ENCODE data around the gene FAM193A. TPM values are rescaled to one million over a fixed set of nuclear protein-coding genes. Genes with fewer than 3 reads are reported as not detected.
A peak's percentile ranks its signal among the peaks of the same experiment; 100 is the strongest.

Gene FAM193A
- total RNA-seq, 1 experiment from 2014 or later = 38.8 TPM

DNA sequence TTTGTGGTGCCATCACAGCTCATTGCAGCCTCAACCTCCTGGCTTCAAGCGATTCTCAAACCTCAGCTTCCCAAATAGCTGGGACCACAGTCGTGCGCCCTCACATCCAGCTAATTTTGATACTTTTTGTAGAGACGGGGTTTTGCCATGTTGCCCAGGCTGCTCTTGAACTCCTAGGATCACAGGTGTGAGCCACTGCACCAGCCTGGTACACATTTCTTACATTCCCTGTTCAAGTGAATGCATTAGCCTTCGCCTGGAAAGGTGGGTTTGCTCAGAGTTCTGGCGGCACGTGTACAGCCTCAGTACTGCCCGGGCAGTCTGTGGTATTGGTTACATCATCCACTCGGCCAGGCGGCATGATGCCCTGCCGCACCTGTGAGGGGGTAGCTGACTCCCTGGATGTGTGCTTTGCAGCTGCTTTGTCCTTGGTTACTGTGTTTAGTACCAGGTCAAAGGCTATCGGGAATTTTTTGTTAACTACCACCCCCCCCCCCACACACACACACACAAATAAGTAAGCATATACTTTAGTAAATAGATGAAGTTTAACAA lies 162.6 kb downstream of the FAM193A start:
- no peaks in the 10 kb centered on the region for H3K9me3 ChIP-seq (ENCODE audit: low read length)
- no peak overlapping the region for H3K4me2 ChIP-seq (ENCODE audit: low read depth, low read length, poor library complexity, severe bottlenecking)
- H3K9me2 ChIP-seq (replicated peaks; ENCODE audit: insufficient read depth, low read length) = no peaks in the 10 kb centered on the region
- no peaks in the 10 kb centered on the region for H4K20me1 ChIP-seq (ENCODE audit: insufficient read depth, low read depth, low read length)
- peaks cover 27% of the 10 kb centered on the region for H3K79me2 ChIP-seq (ENCODE audit: low read length)
- no peak for DNase-seq
- peaks cover 44% of the 10 kb centered on the region for H3K4me1 ChIP-seq (ENCODE audit: low read length)
- peaks cover 27% of the 10 kb centered on the region for H3K36me3 ChIP-seq (ENCODE audit: insufficient read depth, low read length)
- H3K27me3 ChIP-seq (ENCODE audit: low read length) = no peaks in the 10 kb centered on the region
- H3K9ac ChIP-seq (ENCODE audit: low read length) = no peak overlapping the region
- no peak overlapping the region for H2AFZ ChIP-seq (ENCODE audit: low read length)
- H3K27ac ChIP-seq (ENCODE audit: low read length) = peak overlapping the region; percentile 100; the same call in 1 of the 2 replicates
- no peak overlapping the region for H3K4me3 ChIP-seq (ENCODE audit: low read length)

DNA sequence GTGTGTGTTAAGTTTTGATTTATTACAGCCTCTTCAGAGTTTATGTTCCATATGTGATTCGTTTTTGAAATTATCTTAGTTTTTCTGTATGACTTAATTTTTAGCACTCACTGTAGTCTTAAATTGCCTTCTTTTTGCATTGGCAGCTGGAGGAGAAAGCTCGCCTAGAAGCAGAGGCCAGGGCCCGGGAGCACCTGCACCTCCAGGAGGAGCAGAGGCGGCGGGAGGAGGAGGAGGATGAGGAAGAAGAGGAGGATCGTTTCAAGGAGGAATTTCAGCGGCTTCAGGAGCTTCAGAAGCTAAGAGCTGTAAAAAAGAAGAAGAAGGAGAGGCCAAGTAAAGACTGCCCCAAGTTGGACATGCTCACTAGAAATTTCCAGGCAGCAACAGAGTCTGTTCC lies 163.1 kb downstream of the FAM193A start:
- H3K4me1 ChIP-seq (ENCODE audit: low read length) = peaks cover 39% of the 10 kb centered on the region
- no peak overlapping the region for H3K4me3 ChIP-seq (ENCODE audit: low read length)
- H3K36me3 ChIP-seq (ENCODE audit: insufficient read depth, low read length) = peaks cover 27% of the 10 kb centered on the region

DNA sequence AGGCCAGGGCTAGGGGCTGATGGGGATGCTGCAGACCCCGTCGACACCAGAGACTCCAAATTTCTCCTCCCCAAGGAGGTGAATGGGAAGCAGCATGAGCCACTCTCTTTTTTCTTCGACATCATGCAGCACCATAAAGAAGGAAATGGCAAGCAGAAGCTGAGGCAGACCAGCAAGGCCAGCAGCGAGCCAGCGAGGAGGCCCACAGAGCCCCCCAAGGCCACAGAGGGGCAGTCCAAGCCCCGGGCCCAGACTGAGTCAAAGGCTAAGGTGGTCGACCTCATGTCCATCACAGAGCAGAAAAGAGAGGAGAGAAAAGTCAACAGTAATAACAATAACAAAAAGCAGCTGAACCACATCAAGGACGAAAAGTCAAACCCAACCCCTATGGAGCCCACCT lies 163.6 kb downstream of the FAM193A start:
- Histone ChIP-seq H4K20me1 (ENCODE audit: insufficient read depth, low read depth, low read length) (no peaks in the 10 kb centered on the region), H3K4me1 (ENCODE audit: low read length) (peaks cover 36% of the 10 kb centered on the region), H3K4me2 (ENCODE audit: low read depth, low read length, poor library complexity, severe bottlenecking) (no peak overlapping the region), H3K27me3 (ENCODE audit: low read length) (no peaks in the 10 kb centered on the region), H3K9ac (ENCODE audit: low read length) (no peak overlapping the region), H3K9me3 (ENCODE audit: low read length) (no peaks in the 10 kb centered on the region), H3K79me2 (ENCODE audit: low read length) (peaks cover 27% of the 10 kb centered on the region), H2AFZ (ENCODE audit: low read length) (no peak overlapping the region), H3K9me2 (replicated peaks; ENCODE audit: insufficient read depth, low read length) (no peaks in the 10 kb centered on the region), H3K4me3 (ENCODE audit: low read length) (no peak overlapping the region), H3K27ac (ENCODE audit: low read length) (no peak overlapping the region), H3K36me3 (ENCODE audit: insufficient read depth, low read length) (peaks cover 27% of the 10 kb centered on the region)
- DNase-seq = no peak

More for the DNA sequence above, 163.1 kb downstream of the FAM193A start:
- Histone ChIP-seq H3K9ac (ENCODE audit: low read length) (no peak overlapping the region), H3K79me2 (ENCODE audit: low read length) (peaks cover 27% of the 10 kb centered on the region), H3K27ac (ENCODE audit: low read length) (no peak overlapping the region), H3K4me2 (ENCODE audit: low read depth, low read length, poor library complexity, severe bottlenecking) (no peak overlapping the region), H2AFZ (ENCODE audit: low read length) (no peak overlapping the region), H3K9me3 (ENCODE audit: low read length) (no peaks in the 10 kb centered on the region), H3K27me3 (ENCODE audit: low read length) (no peaks in the 10 kb centered on the region), H4K20me1 (ENCODE audit: insufficient read depth, low read depth, low read length) (no peaks in the 10 kb centered on the region), H3K9me2 (replicated peaks; ENCODE audit: insufficient read depth, low read length) (no peaks in the 10 kb centered on the region)
- DNase-seq = no peak

DNA sequence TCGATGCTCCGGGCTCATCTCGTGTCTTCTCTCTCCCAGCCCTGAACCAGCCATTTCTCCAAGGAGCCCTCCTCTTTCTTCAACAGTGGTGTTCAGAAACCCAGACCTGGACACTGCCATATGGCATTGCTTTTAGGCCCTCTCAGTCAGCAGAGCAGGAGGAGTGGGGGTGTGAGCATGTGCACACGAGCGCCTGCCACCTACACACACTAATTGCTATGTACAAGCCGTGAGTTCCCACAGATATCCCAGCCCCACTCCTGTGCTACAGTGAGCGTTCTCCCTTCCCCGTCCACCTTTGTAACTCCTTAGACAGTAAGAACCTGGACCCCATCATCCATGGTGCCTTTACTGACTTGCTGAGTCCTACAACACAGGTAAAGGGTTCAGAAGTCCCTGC lies 165.9 kb downstream of the FAM193A start:
- peaks cover 23% of the 10 kb centered on the region for H3K79me2 ChIP-seq (ENCODE audit: low read length)
- no peak overlapping the region for H3K27ac ChIP-seq (ENCODE audit: low read length)
- no peak for DNase-seq
- peaks cover 17% of the 10 kb centered on the region for H3K4me1 ChIP-seq (ENCODE audit: low read length)
- H4K20me1 ChIP-seq (ENCODE audit: insufficient read depth, low read depth, low read length) = no peaks in the 10 kb centered on the region
- H2AFZ ChIP-seq (ENCODE audit: low read length) = no peak overlapping the region
- H3K4me3 ChIP-seq (ENCODE audit: low read length) = no peak overlapping the region
- H3K4me2 ChIP-seq (ENCODE audit: low read depth, low read length, poor library complexity, severe bottlenecking) = no peak overlapping the region
- H3K27me3 ChIP-seq (ENCODE audit: low read length) = no peaks in the 10 kb centered on the region
- peaks cover 27% of the 10 kb centered on the region for H3K36me3 ChIP-seq (ENCODE audit: insufficient read depth, low read length)
- no peaks in the 10 kb centered on the region for H3K9me3 ChIP-seq (ENCODE audit: low read length)
- no peaks in the 10 kb centered on the region for H3K9me2 ChIP-seq (replicated peaks; ENCODE audit: insufficient read depth, low read length)
- no peak overlapping the region for H3K9ac ChIP-seq (ENCODE audit: low read length)

DNA sequence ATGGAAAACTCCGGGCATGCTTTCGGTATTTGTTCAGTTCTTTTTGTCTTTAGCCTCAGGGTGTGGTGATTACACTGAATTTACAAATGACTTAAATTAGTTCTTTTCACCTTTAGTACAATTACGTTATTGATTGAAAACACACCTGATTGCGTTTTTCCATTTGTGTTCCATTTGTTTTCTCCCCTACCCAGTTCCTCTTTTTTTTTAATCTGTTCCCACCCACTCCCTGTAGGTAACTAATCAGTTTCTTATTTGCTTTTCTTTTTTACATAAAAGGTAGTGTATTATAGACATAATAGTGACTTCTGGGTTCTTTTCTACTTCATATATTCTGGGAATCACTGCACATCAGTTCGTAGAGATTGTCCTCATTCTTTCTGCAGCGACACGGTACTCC lies 166.3 kb downstream of the FAM193A start:
- peaks cover 12% of the 10 kb centered on the region for H3K4me1 ChIP-seq (ENCODE audit: low read length)
- H2AFZ ChIP-seq (ENCODE audit: low read length) = no peak overlapping the region
- H3K4me2 ChIP-seq (ENCODE audit: low read depth, low read length, poor library complexity, severe bottlenecking) = no peak overlapping the region
- no peaks in the 10 kb centered on the region for H3K9me2 ChIP-seq (replicated peaks; ENCODE audit: insufficient read depth, low read length)
- H3K4me3 ChIP-seq (ENCODE audit: low read length) = no peak overlapping the region
- peaks cover 27% of the 10 kb centered on the region for H3K36me3 ChIP-seq (ENCODE audit: insufficient read depth, low read length)
- H3K9me3 ChIP-seq (ENCODE audit: low read length) = no peaks in the 10 kb centered on the region
- no peaks in the 10 kb centered on the region for H3K27me3 ChIP-seq (ENCODE audit: low read length)
- H3K27ac ChIP-seq (ENCODE audit: low read length) = no peak overlapping the region
- H3K79me2 ChIP-seq (ENCODE audit: low read length) = peaks cover 21% of the 10 kb centered on the region
- no peak for DNase-seq
- no peaks in the 10 kb centered on the region for H4K20me1 ChIP-seq (ENCODE audit: insufficient read depth, low read depth, low read length)
- H3K9ac ChIP-seq (ENCODE audit: low read length) = no peak overlapping the region

DNA sequence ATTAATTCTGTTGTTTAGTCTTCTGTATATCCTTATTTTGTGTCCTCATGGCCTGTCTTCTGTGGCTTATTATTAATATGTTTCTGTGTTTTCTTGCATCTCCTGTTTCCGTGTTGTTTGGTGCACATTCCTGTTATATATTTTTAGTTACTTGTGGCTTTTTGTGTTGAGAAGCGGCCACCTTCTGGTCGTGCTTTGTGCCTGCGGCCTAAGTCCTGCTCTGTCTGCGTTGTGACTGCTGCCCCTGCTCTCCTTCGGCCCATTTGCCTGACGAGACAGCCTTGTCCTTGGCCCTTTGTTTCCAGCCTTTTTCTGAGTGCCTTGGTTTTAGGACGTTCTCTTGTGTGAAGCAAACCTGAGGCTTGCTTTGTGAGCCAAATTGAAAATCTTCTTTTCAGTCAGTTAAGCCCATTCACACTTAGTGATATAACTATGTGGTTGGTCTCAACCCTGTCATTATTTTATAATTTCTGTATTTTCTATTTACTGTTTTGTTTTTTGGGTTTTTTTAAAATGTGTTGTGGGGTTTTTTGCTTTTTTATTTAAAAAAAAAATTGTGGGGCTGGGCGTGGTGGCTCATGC lies 175.9 kb downstream of the FAM193A start:
- Histone ChIP-seq H3K9ac (ENCODE audit: low read length) (no peak overlapping the region), H3K4me3 (ENCODE audit: low read length) (no peak overlapping the region), H3K4me2 (ENCODE audit: low read depth, low read length, poor library complexity, severe bottlenecking) (no peak overlapping the region), H3K9me2 (replicated peaks; ENCODE audit: insufficient read depth, low read length) (no peaks in the 10 kb centered on the region), H3K27ac (ENCODE audit: low read length) (0 out of 2 replicates have a peak overlapping the region, but pooled peaks have one; percentile 32), H3K27me3 (ENCODE audit: low read length) (no peaks in the 10 kb centered on the region), H2AFZ (ENCODE audit: low read length) (no peak overlapping the region), H3K79me2 (ENCODE audit: low read length) (peaks cover 41% of the 10 kb centered on the region), H3K4me1 (ENCODE audit: low read length) (peaks cover 17% of the 10 kb centered on the region), H3K9me3 (ENCODE audit: low read length) (no peaks in the 10 kb centered on the region), H4K20me1 (ENCODE audit: insufficient read depth, low read depth, low read length) (no peaks in the 10 kb centered on the region), H3K36me3 (ENCODE audit: insufficient read depth, low read length) (peaks cover 13% of the 10 kb centered on the region)
- no peak for DNase-seq

DNA sequence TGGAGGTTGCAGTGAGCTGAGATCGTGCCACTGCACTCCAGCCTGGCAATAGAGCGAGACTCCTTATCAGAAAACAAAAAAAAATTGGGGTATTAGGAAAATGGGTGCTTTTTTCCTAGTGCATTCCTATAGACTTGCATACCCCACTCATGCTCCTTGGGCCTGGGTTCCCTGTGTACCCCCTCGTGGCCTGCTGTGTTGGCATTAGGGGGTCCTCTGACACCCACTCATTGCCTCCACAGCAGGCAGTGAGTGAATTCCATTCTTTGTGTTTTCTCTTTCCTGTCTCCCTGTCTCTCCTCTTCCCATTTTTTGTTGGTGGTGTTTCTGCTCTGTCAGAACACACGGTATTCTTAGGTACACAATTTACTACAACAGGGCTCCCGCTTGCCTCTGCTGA lies 176.9 kb downstream of the FAM193A start:
- no peak overlapping the region for H3K4me2 ChIP-seq (ENCODE audit: low read depth, low read length, poor library complexity, severe bottlenecking)
- H3K4me1 ChIP-seq (ENCODE audit: low read length) = peaks cover 22% of the 10 kb centered on the region
- no peaks in the 10 kb centered on the region for H3K9me3 ChIP-seq (ENCODE audit: low read length)
- peak overlapping the region; percentile 39; the same call in 1 of the 2 replicates for H3K27ac ChIP-seq (ENCODE audit: low read length)
- no peak overlapping the region for H3K9ac ChIP-seq (ENCODE audit: low read length)
- H3K79me2 ChIP-seq (ENCODE audit: low read length) = peaks cover 36% of the 10 kb centered on the region
- H3K36me3 ChIP-seq (ENCODE audit: insufficient read depth, low read length) = peaks cover 13% of the 10 kb centered on the region
- no peak overlapping the region for H2AFZ ChIP-seq (ENCODE audit: low read length)
- H3K27me3 ChIP-seq (ENCODE audit: low read length) = no peaks in the 10 kb centered on the region
- H3K4me3 ChIP-seq (ENCODE audit: low read length) = no peak overlapping the region
- DNase-seq = no peak
- no peaks in the 10 kb centered on the region for H4K20me1 ChIP-seq (ENCODE audit: insufficient read depth, low read depth, low read length)
- H3K9me2 ChIP-seq (replicated peaks; ENCODE audit: insufficient read depth, low read length) = no peaks in the 10 kb centered on the region

DNA sequence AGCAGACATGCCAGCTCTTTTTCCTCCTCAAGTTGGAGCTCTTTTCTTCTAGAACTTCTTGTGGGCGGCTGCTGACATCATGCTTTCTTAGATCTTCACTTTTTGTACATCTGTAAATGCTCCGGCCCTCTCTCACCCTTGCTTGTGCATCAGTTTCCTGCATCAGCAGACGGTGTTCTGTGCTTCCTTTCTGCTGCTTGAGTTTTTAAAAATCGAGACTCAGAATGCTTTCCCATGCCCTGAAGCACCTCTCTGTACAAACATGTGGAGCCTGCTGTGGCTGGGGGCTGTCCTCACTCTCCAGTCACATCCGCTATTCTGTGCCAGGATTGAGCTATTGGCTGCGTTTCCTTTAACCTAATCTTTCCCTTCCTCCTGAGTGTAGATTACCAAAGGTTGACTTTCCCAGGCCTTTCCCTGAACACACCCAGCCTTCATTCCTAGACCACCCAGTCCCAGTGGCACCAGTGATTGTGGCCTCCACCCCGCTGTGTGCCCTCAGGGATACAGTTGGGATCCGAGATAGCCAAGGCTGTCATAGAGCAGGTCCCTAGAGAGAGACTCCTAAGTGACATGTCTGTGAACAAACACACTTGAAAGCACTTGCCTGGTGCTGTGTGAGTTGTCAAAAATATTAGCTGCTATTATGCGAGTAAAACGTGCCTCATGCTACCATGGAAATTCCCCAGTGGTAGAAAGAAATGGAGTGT lies 177.8 kb downstream of the FAM193A start:
- DNase-seq = no peak
- H3K9me3 ChIP-seq (ENCODE audit: low read length) = no peaks in the 10 kb centered on the region
- no peak overlapping the region for H3K4me2 ChIP-seq (ENCODE audit: low read depth, low read length, poor library complexity, severe bottlenecking)
- peaks cover 33% of the 10 kb centered on the region for H3K79me2 ChIP-seq (ENCODE audit: low read length)
- H3K4me1 ChIP-seq (ENCODE audit: low read length) = peaks cover 23% of the 10 kb centered on the region
- no peak overlapping the region for H3K27ac ChIP-seq (ENCODE audit: low read length)
- no peak overlapping the region for H2AFZ ChIP-seq (ENCODE audit: low read length)
- H3K27me3 ChIP-seq (ENCODE audit: low read length) = no peaks in the 10 kb centered on the region
- peaks cover 19% of the 10 kb centered on the region for H3K36me3 ChIP-seq (ENCODE audit: insufficient read depth, low read length)
- no peaks in the 10 kb centered on the region for H3K9me2 ChIP-seq (replicated peaks; ENCODE audit: insufficient read depth, low read length)
- H4K20me1 ChIP-seq (ENCODE audit: insufficient read depth, low read depth, low read length) = no peaks in the 10 kb centered on the region
- H3K4me3 ChIP-seq (ENCODE audit: low read length) = no peak overlapping the region
- no peak overlapping the region for H3K9ac ChIP-seq (ENCODE audit: low read length)
